ENCODE data around the gene GABRR3.

Gene GABRR3

DNA sequence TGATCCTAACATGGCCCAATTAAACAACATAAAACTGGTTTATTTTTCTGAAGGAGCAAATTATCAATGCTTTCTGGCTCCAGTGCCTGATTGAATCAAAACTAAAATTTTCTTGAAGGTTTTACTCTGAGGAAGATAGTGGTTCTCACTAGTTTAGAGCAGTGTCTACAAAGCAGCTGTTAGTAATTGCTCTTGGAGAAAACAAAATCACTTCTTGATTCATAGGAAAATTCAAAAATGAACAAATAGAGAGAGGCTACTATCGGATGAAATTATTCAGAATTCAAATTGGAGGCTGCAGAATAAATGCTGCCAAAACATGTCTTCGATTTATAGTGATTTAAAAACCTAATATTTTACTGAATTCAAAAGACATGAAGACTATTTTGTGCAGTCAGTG lies 47.8 kb downstream of the GABRR3 start:
- H3F3A ChIP-seq (ENCODE audit: insufficient read depth, low read length), result no peaks in the 10 kb centered on the region
- H3K79me2 ChIP-seq (ENCODE audit: insufficient read depth, low read length), result no peaks in the 10 kb centered on the region
- H3K27ac ChIP-seq (ENCODE audit: low read depth, low read length, poor library complexity, severe bottlenecking), result no peak overlapping the region
- TF ChIP-seq, protein P1, sequence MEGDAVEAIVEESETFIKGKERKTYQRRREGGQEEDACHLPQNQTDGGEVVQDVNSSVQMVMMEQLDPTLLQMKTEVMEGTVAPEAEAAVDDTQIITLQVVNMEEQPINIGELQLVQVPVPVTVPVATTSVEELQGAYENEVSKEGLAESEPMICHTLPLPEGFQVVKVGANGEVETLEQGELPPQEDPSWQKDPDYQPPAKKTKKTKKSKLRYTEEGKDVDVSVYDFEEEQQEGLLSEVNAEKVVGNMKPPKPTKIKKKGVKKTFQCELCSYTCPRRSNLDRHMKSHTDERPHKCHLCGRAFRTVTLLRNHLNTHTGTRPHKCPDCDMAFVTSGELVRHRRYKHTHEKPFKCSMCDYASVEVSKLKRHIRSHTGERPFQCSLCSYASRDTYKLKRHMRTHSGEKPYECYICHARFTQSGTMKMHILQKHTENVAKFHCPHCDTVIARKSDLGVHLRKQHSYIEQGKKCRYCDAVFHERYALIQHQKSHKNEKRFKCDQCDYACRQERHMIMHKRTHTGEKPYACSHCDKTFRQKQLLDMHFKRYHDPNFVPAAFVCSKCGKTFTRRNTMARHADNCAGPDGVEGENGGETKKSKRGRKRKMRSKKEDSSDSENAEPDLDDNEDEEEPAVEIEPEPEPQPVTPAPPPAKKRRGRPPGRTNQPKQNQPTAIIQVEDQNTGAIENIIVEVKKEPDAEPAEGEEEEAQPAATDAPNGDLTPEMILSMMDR (IDR thresholded peaks at IDR 0.05; ENCODE audit: low read length), result no peak
- no peak for TF ChIP-seq EZH2 (IDR thresholded peaks at IDR 0.05; ENCODE audit: borderline replicate concordance, low read length)
- H3K4me3 ChIP-seq (ENCODE audit: low read depth, low read length, poor library complexity, severe bottlenecking), result no peak overlapping the region
- H2AFZ ChIP-seq (ENCODE audit: low read length), result no peak overlapping the region
- no peaks in the 10 kb centered on the region for H3K9me2 ChIP-seq (ENCODE audit: low read depth, low read length)
- H3K9me3 ChIP-seq (ENCODE audit: low read length), result no peaks in the 10 kb centered on the region
- no peak overlapping the region for H3K4me2 ChIP-seq (ENCODE audit: low read length)
- H4K20me1 ChIP-seq (ENCODE audit: insufficient read depth, low read length), result no peaks in the 10 kb centered on the region
- no peaks in the 10 kb centered on the region for H3K4me1 ChIP-seq (ENCODE audit: insufficient read depth, low read length, severe bottlenecking)
- H3K36me3 ChIP-seq (ENCODE audit: insufficient read depth, low read length), result no peaks in the 10 kb centered on the region
- no peak overlapping the region for H3K9ac ChIP-seq (ENCODE audit: low read length)
- H3K27me3 ChIP-seq (ENCODE audit: insufficient read depth, low read length), result no peaks in the 10 kb centered on the region

DNA sequence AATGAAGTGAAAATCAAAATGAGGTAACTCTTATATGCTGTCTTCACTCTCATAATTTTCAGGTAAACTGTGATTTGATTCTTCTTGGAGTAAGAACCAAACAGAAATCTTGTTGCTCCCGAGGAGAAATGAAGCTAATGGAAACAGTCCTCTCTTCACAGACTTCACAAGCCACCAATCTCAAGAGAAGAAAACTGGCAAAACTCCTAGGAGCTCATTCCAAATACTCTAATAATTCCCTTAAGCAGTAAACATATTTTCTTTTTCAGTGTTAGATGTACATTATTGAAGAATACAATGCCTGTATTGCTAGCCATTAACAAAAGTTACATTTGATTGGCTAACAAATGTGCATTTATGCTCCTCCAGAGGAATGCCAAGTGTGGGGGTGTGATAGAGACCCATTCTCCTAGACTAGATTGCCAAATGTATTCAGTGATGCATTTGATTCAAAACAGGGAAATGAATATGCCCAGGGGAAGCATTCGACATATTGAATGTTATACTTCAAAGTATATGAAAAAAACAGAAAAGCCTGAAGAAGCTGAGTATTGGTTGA lies 51.1 kb downstream of the GABRR3 start:
- Histone ChIP-seq H3K9me3 (ENCODE audit: low read length) (no peaks in the 10 kb centered on the region), H3K4me1 (ENCODE audit: insufficient read depth, low read length, severe bottlenecking) (no peaks in the 10 kb centered on the region), H2AFZ (ENCODE audit: low read length) (no peak overlapping the region), H3K79me2 (ENCODE audit: insufficient read depth, low read length) (no peaks in the 10 kb centered on the region), H3F3A (ENCODE audit: insufficient read depth, low read length) (no peaks in the 10 kb centered on the region), H3K9me2 (ENCODE audit: low read depth, low read length) (no peaks in the 10 kb centered on the region), H3K4me3 (ENCODE audit: low read depth, low read length, poor library complexity, severe bottlenecking) (no peak overlapping the region), H3K36me3 (ENCODE audit: insufficient read depth, low read length) (no peaks in the 10 kb centered on the region), H3K4me2 (ENCODE audit: low read length) (no peak overlapping the region), H3K27me3 (ENCODE audit: insufficient read depth, low read length) (no peaks in the 10 kb centered on the region), H3K27ac (ENCODE audit: low read depth, low read length, poor library complexity, severe bottlenecking) (no peak overlapping the region), H4K20me1 (ENCODE audit: insufficient read depth, low read length) (no peaks in the 10 kb centered on the region), H3K9ac (ENCODE audit: low read length) (no peak overlapping the region)
- no peak for TF ChIP-seq EZH2 (IDR thresholded peaks at IDR 0.05; ENCODE audit: borderline replicate concordance, low read length)
- TF ChIP-seq, protein P1 (IDR thresholded peaks at IDR 0.05; ENCODE audit: low read length), result no peak

DNA sequence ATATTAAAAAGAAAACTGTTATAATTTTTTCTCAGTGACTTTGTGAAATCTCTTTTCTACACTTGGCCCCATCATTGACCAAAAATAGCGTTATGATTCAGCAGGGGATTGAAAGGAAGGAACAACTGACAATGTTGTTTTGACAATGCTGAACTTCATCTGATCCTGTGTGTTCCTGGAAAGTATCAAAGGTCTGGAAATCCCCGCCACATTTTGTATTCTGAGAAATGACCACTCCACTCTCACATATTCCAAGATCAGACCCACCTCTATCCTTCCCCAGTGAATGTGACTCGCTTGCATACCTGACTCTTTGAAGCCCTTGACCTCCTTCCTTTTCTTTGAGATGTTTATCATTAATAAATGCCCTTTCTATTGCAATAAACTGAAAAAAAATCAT lies 53.2 kb downstream of the GABRR3 start:
- Histone ChIP-seq H3K36me3 (ENCODE audit: insufficient read depth, low read length) (no peaks in the 10 kb centered on the region), H3K4me1 (ENCODE audit: insufficient read depth, low read length, severe bottlenecking) (no peaks in the 10 kb centered on the region), H4K20me1 (ENCODE audit: insufficient read depth, low read length) (no peaks in the 10 kb centered on the region), H3K4me2 (ENCODE audit: low read length) (no peak overlapping the region), H2AFZ (ENCODE audit: low read length) (no peak overlapping the region), H3K9ac (ENCODE audit: low read length) (no peak overlapping the region), H3K27me3 (ENCODE audit: insufficient read depth, low read length) (no peaks in the 10 kb centered on the region), H3K4me3 (ENCODE audit: low read depth, low read length, poor library complexity, severe bottlenecking) (no peak overlapping the region), H3K27ac (ENCODE audit: low read depth, low read length, poor library complexity, severe bottlenecking) (no peak overlapping the region), H3K9me3 (ENCODE audit: low read length) (no peaks in the 10 kb centered on the region), H3F3A (ENCODE audit: insufficient read depth, low read length) (no peaks in the 10 kb centered on the region), H3K79me2 (ENCODE audit: insufficient read depth, low read length) (no peaks in the 10 kb centered on the region), H3K9me2 (ENCODE audit: low read depth, low read length) (no peaks in the 10 kb centered on the region)
- TF ChIP-seq EZH2 (IDR thresholded peaks at IDR 0.05; ENCODE audit: borderline replicate concordance, low read length), result no peak

DNA sequence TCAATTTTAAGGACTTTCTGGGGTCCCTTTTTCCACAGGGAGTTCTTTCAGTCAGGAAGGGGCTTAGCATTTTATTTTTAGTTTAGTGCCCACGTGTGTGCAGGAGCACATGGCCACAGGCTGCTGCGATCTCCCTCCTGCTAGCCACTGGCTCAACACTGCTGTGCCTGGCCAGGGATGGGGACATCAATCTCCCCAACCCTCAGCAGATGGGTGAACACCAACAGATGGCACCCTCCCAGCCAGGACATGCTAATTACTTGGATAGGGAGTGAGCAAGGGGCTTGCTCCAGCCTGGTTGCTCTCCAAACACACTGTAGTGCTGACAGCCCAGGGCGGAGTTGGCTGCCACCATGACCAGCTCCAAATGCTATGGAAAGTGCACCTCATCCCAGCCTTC lies 55.5 kb downstream of the GABRR3 start:
- Histone ChIP-seq H3K9me3 (ENCODE audit: low read length) (no peaks in the 10 kb centered on the region), H3K27me3 (ENCODE audit: insufficient read depth, low read length) (no peaks in the 10 kb centered on the region), H3F3A (ENCODE audit: insufficient read depth, low read length) (no peaks in the 10 kb centered on the region), H3K4me3 (ENCODE audit: low read depth, low read length, poor library complexity, severe bottlenecking) (no peak overlapping the region), H3K36me3 (ENCODE audit: insufficient read depth, low read length) (no peaks in the 10 kb centered on the region), H3K27ac (ENCODE audit: low read depth, low read length, poor library complexity, severe bottlenecking) (no peak overlapping the region), H3K79me2 (ENCODE audit: insufficient read depth, low read length) (no peaks in the 10 kb centered on the region), H4K20me1 (ENCODE audit: insufficient read depth, low read length) (no peaks in the 10 kb centered on the region), H3K9ac (ENCODE audit: low read length) (no peak overlapping the region), H3K4me1 (ENCODE audit: insufficient read depth, low read length, severe bottlenecking) (peaks cover 4% of the 10 kb centered on the region), H3K4me2 (ENCODE audit: low read length) (no peak overlapping the region), H2AFZ (ENCODE audit: low read length) (no peak overlapping the region), H3K9me2 (ENCODE audit: low read depth, low read length) (no peaks in the 10 kb centered on the region)
- no peak for TF ChIP-seq EZH2 (IDR thresholded peaks at IDR 0.05; ENCODE audit: borderline replicate concordance, low read length)
- TF ChIP-seq, protein P1 (IDR thresholded peaks at IDR 0.05; ENCODE audit: low read length), result no peak
